Measurements from ENCODE around the gene EBPL. TPM values are rescaled to one million over a fixed set of nuclear protein-coding genes. Genes with fewer than 3 reads are reported as not detected.
"Not testable (repeated sequence)": the region's sequence is repeated elsewhere in the genome, so short reads cannot be mapped to it uniquely, and the experiment has no call there.

Gene EBPL
- polyA plus RNA-seq, 3 donors: 50.4 to 58.6 (median 53.0) TPM

DNA sequence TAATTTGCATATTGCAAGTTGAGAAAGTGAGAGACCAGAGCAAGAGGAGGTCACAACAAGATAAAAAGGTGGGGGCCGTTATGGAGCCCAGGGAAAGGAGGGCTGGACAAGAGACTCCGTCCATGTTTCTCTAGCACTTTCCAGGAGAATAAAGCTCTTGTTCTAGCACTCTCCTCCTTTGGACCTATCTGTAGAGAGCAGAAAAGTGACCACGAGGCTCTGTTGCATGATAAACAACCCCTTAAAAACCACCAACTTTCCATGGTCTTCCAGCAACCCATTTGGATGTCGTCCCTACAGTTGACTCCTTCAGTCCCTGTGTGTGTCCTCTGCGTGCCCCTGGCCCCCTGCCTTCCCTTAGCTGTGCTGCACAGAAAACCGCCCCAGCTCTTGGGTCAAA is 67.1 kb downstream of the EBPL start:
- DNase-seq (ENCODE audit: extremely low read depth in 1 of 11, low read depth in 9 of 11, low spot score in 4 of 11): no peak

GRCh38 chr13:49622174-49622946 is 68.9 kb downstream of the EBPL start:
- DNase-seq (ENCODE audit: extremely low read depth in 1 of 11, low read depth in 9 of 11, low spot score in 4 of 11): no peak

GRCh38 chr13:49620170-49620621 is 71.1 kb downstream of the EBPL start:
- DNase-seq (ENCODE audit: extremely low read depth in 1 of 11, low read depth in 9 of 11, low spot score in 4 of 11): no peak

- DNase-seq (ENCODE audit: extremely low read depth in 1 of 11, low read depth in 9 of 11, low spot score in 4 of 11): no peak
These were observed 74.6 kb downstream of the EBPL start for GRCh38 chr13:49616676-49617065.

GRCh38 chr13:49615836-49616675 is 75.2 kb downstream of the EBPL start:
- DNase-seq (ENCODE audit: extremely low read depth in 1 of 11, low read depth in 9 of 11, low spot score in 4 of 11): no peak

DNA sequence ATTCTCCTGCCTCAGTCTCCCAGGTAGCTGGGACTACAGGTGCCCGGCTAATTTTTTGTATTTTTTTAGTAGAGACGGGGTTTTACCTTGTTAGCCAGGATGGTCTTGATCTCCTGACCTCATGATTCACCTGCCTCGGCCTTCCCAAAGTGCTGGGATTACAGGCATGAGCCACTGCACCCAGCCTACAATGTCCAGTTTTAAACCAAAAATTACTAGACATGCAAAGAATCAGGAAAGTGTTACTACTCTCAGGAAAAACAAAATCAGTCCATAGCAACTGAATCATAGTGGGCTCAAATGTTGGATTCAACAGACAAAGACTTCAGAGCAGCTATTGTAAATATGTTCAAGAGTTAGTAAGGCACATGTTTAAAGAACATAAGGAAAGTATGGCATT is 79.2 kb downstream of the EBPL start:
- not testable (repeated sequence) for DNase-seq (ENCODE audit: extremely low read depth in 1 of 11, low read depth in 9 of 11, low spot score in 4 of 11)

Other genes starting within 250 kb of the EBPL start
- 10 to 100 TPM; 14.4 to 20.4 (median 18.4) TPM for gene CAB39L, start 247.4 kb downstream of the EBPL start, polyA plus RNA-seq (ENCODE audit: insufficient read length in 3 of 3)
- 10 to 100 TPM; 18.7 to 22.5 (median 22.5) TPM for gene SETDB2, start 247.2 kb downstream of the EBPL start, polyA plus RNA-seq (ENCODE audit: insufficient read length in 3 of 3)
- gene PHF11, start 195.5 kb downstream of the EBPL start, polyA plus RNA-seq (ENCODE audit: insufficient read length in 3 of 3): 10 to 100 TPM; 29.6 to 60.9 (median 41.2) TPM
- gene RCBTB1, start 105.9 kb downstream of the EBPL start, polyA plus RNA-seq (ENCODE audit: insufficient read length in 3 of 3): 10 to 100 TPM; 40.7 to 45.7 (median 43.0) TPM
- under 1 TPM; 0.36 to 0.71 (median 0.36) TPM for gene ARL11, start 63.0 kb downstream of the EBPL start, polyA plus RNA-seq (ENCODE audit: insufficient read length in 3 of 3)
- gene KPNA3, start 101.2 kb upstream of the EBPL start, polyA plus RNA-seq (ENCODE audit: insufficient read length in 3 of 3): 10 to 100 TPM; 29.3 to 42.2 (median 33.9) TPM
- 10 to 100 TPM; 11.6 to 14.5 (median 13.1) TPM for gene SPRYD7, start 244.9 kb upstream of the EBPL start, polyA plus RNA-seq (ENCODE audit: insufficient read length in 3 of 3)